ENCODE measurements around the gene C2CD2L. TPM values are rescaled to one million over a fixed set of nuclear protein-coding genes. Genes with fewer than 3 reads are reported as not detected.
"Not testable (repeated sequence)": the region's sequence is repeated elsewhere in the genome, so short reads cannot be mapped to it uniquely, and the experiment has no call there.

The C2CD2L gene
- total RNA-seq, 1 donor from 2014 or later: 11.8 TPM

DNA sequence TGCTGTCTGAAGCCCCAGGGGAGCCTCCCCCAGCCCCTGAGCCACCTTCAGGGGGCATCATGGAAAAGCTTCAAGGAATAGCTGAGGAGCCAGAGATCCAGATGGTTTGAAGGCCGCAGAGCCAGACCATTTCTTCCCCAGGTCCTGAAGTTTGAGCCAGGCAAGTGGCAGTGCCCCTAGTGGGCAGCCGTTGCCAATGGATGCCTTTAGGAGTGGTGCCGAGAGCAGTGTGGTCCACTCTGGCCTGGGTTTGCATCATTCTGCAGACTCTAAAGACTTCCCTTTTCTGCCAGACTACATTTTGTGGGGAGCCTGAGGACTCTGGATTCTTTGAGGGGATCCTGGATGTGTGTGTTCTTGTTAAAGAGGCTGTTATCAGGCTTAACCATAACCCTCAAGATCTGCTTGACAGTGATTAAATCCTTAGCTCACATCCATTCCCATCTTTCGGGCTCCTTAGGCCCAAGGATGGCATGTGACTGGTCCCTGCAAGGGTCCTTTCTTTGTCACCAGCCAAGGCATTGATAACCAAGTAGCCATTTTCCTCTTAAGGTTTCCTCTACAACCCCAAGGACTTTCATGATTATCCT is 27.3 kb downstream of the C2CD2L start:
- TF ChIP-seq, protein P1, sequence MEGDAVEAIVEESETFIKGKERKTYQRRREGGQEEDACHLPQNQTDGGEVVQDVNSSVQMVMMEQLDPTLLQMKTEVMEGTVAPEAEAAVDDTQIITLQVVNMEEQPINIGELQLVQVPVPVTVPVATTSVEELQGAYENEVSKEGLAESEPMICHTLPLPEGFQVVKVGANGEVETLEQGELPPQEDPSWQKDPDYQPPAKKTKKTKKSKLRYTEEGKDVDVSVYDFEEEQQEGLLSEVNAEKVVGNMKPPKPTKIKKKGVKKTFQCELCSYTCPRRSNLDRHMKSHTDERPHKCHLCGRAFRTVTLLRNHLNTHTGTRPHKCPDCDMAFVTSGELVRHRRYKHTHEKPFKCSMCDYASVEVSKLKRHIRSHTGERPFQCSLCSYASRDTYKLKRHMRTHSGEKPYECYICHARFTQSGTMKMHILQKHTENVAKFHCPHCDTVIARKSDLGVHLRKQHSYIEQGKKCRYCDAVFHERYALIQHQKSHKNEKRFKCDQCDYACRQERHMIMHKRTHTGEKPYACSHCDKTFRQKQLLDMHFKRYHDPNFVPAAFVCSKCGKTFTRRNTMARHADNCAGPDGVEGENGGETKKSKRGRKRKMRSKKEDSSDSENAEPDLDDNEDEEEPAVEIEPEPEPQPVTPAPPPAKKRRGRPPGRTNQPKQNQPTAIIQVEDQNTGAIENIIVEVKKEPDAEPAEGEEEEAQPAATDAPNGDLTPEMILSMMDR (IDR thresholded peaks at IDR 0.05; ENCODE audit: insufficient read depth, low read length, poor library complexity, severe bottlenecking): peak; percentile 77
- H3K4me3 ChIP-seq (ENCODE audit: low read depth, low read length): no peak overlapping the region
- no peak for DNase-seq (ENCODE audit: low read depth)
- peaks cover 1% of the 10 kb centered on the region for H3K36me3 ChIP-seq (ENCODE audit: control insufficient read depth, insufficient read depth, low read length)
- no peaks in the 10 kb centered on the region for H3K27me3 ChIP-seq (ENCODE audit: control insufficient read depth, insufficient read depth, low read length)

DNA sequence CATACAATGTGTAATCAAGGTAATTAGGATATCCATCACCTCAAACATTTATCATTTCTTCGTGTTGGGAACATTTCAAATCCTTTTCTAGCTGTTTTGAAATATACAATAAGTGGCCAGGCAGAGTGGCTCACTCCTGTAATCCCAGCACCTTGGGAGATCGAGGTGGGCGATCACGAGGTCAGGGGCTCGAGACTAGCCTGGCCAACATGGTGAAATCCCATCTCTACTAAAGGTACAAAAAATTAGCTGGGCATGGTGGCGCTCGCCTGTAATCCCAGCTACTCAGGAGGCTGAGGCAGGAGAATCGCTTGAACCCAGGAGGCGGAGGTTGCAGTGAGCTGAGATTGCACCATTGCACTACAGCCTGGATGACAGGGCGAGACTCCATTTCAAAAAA is 32.1 kb downstream of the C2CD2L start:
- H3K36me3 ChIP-seq (ENCODE audit: control insufficient read depth, insufficient read depth, low read length); DNase-seq (ENCODE audit: low read depth); H3K4me3 ChIP-seq (ENCODE audit: low read depth, low read length); H3K27me3 ChIP-seq (ENCODE audit: control insufficient read depth, insufficient read depth, low read length): not testable (repeated sequence)

DNA sequence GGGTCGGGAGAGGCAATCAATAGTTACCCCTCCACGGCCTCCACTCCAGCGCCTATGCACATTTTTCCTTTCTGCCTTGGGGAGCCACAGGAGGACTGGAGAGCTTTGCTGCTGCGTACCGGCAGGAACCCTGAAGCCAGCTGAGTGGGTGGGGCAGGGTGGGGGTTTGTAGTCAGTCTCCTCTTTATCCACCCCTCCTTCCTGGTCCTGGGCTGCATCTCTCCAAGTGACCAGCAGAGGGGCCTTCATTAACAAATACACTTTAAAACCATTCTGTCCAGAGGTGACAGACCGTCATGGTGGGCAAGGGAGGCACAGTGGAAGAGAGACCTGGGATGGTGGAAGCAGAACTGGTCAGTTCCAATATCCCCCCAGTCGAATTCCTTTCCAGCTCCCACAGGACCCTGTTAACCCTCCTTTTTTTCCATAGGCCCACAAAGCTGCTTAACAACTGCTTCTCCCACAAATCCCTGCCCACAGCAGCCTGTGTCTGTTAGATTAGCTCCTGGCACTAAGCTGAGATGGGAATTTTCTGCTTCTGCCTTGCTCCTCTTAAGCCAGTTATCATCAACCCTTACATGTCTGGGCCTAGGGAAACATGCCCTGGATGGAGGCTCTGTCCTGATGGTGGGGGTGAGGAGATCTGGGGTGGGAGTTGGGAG is 37.8 kb downstream of the C2CD2L start:
- TF ChIP-seq, protein P1 (IDR thresholded peaks at IDR 0.05; ENCODE audit: insufficient read depth, low read length, poor library complexity, severe bottlenecking): peak; percentile 75
- Histone ChIP-seq H3K36me3 (ENCODE audit: control insufficient read depth, insufficient read depth, low read length) (no peaks in the 10 kb centered on the region), H3K27me3 (ENCODE audit: control insufficient read depth, insufficient read depth, low read length) (peaks cover 20% of the 10 kb centered on the region), H3K4me3 (ENCODE audit: low read depth, low read length) (no peak overlapping the region)
- DNase-seq (ENCODE audit: low read depth): peak; percentile 45

DNA sequence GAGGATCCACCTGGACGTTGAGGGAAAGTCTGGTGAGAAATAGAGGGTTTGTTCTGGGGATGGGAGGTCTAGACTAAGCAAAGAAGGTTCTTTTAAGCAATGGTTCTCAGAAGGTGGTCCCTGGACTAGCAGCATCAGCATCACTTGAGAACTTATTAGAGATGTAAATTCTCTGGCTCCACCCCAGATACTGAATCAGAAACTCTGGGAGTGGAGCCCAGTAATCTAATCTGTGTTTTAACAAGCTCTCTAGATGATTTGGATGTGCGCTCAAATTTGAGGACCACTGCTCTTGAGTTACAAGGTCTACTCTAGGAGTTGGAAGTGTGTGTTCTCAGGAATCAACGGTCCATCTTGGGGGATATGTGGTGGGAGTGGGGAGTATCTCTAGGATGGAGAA is 38.4 kb downstream of the C2CD2L start:
- H3K4me3 ChIP-seq (ENCODE audit: low read depth, low read length): no peak overlapping the region

DNA sequence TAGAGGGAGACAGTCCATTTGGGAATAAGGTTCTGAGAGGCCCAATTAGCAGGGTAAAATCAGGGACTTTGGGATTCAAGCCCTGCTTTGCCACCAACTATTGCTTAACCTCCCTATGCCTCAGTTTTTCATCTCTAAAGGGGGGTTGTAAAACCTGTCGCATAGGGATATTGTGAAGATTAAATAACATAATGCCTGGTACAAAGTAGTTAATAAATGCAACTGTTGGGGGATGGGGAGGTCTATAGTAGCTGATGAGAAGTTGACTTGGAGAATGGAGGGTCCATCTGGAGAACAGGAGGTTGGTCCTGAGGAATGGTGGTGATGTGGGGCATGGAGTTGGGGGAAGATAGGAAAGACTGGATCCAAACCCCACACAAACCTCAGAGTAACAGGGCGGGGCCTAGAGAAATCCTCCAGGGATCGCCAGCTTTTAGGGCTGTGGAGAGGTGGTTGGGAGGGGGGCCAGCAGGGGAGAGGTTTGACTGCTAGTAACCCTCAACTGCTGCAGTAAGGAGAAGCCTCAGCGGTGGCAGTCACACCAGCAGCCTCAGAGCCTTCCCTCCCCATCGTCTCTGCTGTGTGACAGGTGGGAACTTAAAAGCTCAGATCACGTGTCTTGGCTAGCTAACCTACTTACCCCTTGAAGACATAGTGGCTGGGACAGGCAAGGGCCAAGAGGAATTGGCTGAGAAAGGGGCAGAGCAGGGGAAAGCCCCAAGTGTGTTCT is 40.6 kb downstream of the C2CD2L start:
- peaks cover 30% of the 10 kb centered on the region for H3K27me3 ChIP-seq (ENCODE audit: control insufficient read depth, insufficient read depth, low read length)
- TF ChIP-seq, protein P1 (IDR thresholded peaks at IDR 0.05; ENCODE audit: insufficient read depth, low read length, poor library complexity, severe bottlenecking): no peak
- H3K4me3 ChIP-seq (ENCODE audit: low read depth, low read length): no peak overlapping the region
- DNase-seq (ENCODE audit: low read depth): no peak
- H3K36me3 ChIP-seq (ENCODE audit: control insufficient read depth, insufficient read depth, low read length): no peaks in the 10 kb centered on the region

More for the DNA sequence above, 38.4 kb downstream of the C2CD2L start:
- Histone ChIP-seq H3K27me3 (ENCODE audit: control insufficient read depth, insufficient read depth, low read length) (peaks cover 24% of the 10 kb centered on the region), H3K36me3 (ENCODE audit: control insufficient read depth, insufficient read depth, low read length) (no peaks in the 10 kb centered on the region)
- no peak for DNase-seq (ENCODE audit: low read depth)
- TF ChIP-seq, protein P1 (IDR thresholded peaks at IDR 0.05; ENCODE audit: insufficient read depth, low read length, poor library complexity, severe bottlenecking): no peak

DNA sequence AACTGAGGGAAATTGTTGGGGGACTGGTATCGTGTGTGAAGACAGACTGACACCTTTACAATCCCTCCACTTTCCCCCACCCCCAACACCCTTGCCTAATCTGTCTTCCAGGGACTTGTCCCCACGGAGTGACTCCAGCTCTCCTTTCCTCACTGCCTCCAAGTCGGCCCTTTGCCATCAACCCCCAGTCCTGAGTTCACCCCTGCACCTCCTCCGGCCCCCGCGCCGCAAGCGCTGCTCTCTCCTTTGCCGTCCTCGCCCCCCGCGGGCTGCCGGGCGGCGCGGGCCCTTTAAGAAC is 41.5 kb downstream of the C2CD2L start:
- DNase-seq (ENCODE audit: low read depth): no peak
- Histone ChIP-seq H3K4me3 (ENCODE audit: low read depth, low read length) (peak overlapping the region; percentile 42), H3K27me3 (ENCODE audit: control insufficient read depth, insufficient read depth, low read length) (peaks cover 30% of the 10 kb centered on the region), H3K36me3 (ENCODE audit: control insufficient read depth, insufficient read depth, low read length) (no peaks in the 10 kb centered on the region)
- TF ChIP-seq, protein P1 (IDR thresholded peaks at IDR 0.05; ENCODE audit: insufficient read depth, low read length, poor library complexity, severe bottlenecking): no peak
